ENCODE results near the gene TRAPPC5.

DNA sequence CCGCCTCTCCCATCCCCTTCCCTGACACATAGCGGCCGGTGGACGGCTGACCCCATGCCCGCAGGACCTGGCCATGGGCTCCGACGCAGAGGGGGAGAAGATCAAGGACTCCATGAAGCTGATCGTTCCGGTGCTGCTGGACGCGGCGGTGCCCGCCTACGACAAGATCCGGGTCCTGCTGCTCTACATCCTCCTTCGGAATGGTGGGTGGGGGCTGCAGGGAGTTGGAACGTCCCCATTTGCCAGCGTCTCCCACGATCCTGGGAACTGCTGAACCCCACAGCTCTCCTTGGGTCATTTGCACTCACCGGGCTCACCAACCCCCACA lies 36.1 kb upstream of the TRAPPC5 start:
- TF ChIP-seq ELF4 (IDR thresholded peaks at IDR 0.05) (no peak), SP1 (IDR thresholded peaks at IDR 0.05) (no peak), ARNT (IDR thresholded peaks at IDR 0.05) (no peak), TARDBP (IDR thresholded peaks at IDR 0.05) (no peak), FOXM1 (IDR thresholded peaks at IDR 0.05; ENCODE audit: borderline replicate concordance) (no peak), NFRKB (IDR thresholded peaks at IDR 0.05) (no peak), HDGF (IDR thresholded peaks at IDR 0.05; ENCODE audit: borderline replicate concordance) (no peak), FOXK2 (IDR thresholded peaks at IDR 0.05) (no peak), ZNF384 (IDR thresholded peaks at IDR 0.05) (no peak), FOXA1 (IDR thresholded peaks at IDR 0.05) (no peak), BHLHE40 (IDR thresholded peaks at IDR 0.05; ENCODE audit: borderline replicate concordance) (no peak), SUZ12 (IDR thresholded peaks at IDR 0.05) (no peak)
- TF ChIP-seq, protein P1, sequence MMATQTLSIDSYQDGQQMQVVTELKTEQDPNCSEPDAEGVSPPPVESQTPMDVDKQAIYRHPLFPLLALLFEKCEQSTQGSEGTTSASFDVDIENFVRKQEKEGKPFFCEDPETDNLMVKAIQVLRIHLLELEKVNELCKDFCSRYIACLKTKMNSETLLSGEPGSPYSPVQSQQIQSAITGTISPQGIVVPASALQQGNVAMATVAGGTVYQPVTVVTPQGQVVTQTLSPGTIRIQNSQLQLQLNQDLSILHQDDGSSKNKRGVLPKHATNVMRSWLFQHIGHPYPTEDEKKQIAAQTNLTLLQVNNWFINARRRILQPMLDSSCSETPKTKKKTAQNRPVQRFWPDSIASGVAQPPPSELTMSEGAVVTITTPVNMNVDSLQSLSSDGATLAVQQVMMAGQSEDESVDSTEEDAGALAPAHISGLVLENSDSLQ (IDR thresholded peaks at IDR 0.05) = no peak

Measured in HEK293T (cell line).